Nephron progenitor cell (in vitro differentiated cells): Measurements from ENCODE around the gene TECPR1.
A peak's percentile ranks its signal among the peaks of the same experiment; 100 is the strongest.

Experiments used
- DNase-seq: peaks from one replicate; pipeline ENCODE4 v3.0.0; 2021
- H3K27ac Mint-ChIP-seq: 2 replicates; pipeline ENCODE4 v1.8.0; 2021; ENCODE audit warnings: mild to moderate bottlenecking, moderate library complexity, mixed read lengths
- H3K27me3 Mint-ChIP-seq: 2 replicates; pipeline ENCODE4 v1.8.0; 2021; ENCODE audit warnings: mild to moderate bottlenecking, low read depth, mixed read lengths; ENCODE audit not compliant: poor library complexity
- H3K36me3 Mint-ChIP-seq: 2 replicates; pipeline ENCODE4 v1.8.0; 2021; ENCODE audit warnings: low read depth, mixed read lengths
- H3K4me1 Mint-ChIP-seq: 2 replicates; pipeline ENCODE4 v1.8.0; 2021; ENCODE audit warnings: mixed read lengths
- H3K4me3 Mint-ChIP-seq: 2 replicates; pipeline ENCODE4 v1.8.0; 2021; ENCODE audit warnings: mild to moderate bottlenecking, moderate library complexity, mixed read lengths
- H3K9me3 Mint-ChIP-seq: 2 replicates; pipeline ENCODE4 v1.8.0; 2021; ENCODE audit warnings: mild to moderate bottlenecking, moderate library complexity, mixed read lengths
- TF ChIP-seq, protein P1 (sequence below): fragments of 200-600 bp; sonication (generic); IDR thresholded peaks from 2 replicates; pipeline ENCODE4 v1.5.0; 2021; ENCODE audit warnings: antibody characterized with exemption

Gene TECPR1

GRCh38 chr7:98189559-98189958 lies 62.5 kb downstream of the TECPR1 start:
- TF ChIP-seq, protein P1, sequence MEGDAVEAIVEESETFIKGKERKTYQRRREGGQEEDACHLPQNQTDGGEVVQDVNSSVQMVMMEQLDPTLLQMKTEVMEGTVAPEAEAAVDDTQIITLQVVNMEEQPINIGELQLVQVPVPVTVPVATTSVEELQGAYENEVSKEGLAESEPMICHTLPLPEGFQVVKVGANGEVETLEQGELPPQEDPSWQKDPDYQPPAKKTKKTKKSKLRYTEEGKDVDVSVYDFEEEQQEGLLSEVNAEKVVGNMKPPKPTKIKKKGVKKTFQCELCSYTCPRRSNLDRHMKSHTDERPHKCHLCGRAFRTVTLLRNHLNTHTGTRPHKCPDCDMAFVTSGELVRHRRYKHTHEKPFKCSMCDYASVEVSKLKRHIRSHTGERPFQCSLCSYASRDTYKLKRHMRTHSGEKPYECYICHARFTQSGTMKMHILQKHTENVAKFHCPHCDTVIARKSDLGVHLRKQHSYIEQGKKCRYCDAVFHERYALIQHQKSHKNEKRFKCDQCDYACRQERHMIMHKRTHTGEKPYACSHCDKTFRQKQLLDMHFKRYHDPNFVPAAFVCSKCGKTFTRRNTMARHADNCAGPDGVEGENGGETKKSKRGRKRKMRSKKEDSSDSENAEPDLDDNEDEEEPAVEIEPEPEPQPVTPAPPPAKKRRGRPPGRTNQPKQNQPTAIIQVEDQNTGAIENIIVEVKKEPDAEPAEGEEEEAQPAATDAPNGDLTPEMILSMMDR, result no peak
- Mint-ChIP-seq H3K27ac (no peak overlapping the region), H3K4me1 (no peaks in the 10 kb centered on the region), H3K9me3 (peaks cover under 1% of the 10 kb centered on the region), H3K36me3 (peaks cover 67% of the 10 kb centered on the region), H3K4me3 (no peak overlapping the region), H3K27me3 (peaks cover 2% of the 10 kb centered on the region)
- no peak for DNase-seq

DNA sequence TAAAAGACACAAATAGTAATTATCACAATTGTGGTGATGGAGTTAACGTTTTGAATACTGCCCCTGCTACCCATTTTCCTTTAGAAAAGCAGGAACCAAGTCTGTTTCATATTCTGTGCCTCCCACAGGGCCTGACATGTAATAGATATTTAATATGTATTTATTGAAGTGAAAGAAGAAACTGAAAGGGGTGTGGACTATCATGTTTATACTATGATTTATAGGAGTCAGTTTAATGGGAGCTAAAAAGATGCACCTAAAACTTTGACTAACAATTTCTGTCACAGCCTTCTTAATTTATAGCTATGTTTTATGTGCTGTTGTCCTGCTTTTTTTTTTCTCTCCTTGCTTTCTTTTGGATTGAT lies 64.9 kb downstream of the TECPR1 start:
- Mint-ChIP-seq H3K4me1 (no peaks in the 10 kb centered on the region), H3K27me3 (no peaks in the 10 kb centered on the region), H3K36me3 (peaks cover 76% of the 10 kb centered on the region), H3K9me3 (peaks cover 15% of the 10 kb centered on the region), H3K4me3 (no peak overlapping the region), H3K27ac (no peak overlapping the region)
- no peak for DNase-seq
- TF ChIP-seq, protein P1, result no peak

- Mint-ChIP-seq H3K36me3 (peaks cover 76% of the 10 kb centered on the region), H3K27me3 (no peaks in the 10 kb centered on the region), H3K4me3 (no peak overlapping the region), H3K4me1 (no peaks in the 10 kb centered on the region), H3K9me3 (peaks cover 15% of the 10 kb centered on the region), H3K27ac (peak overlapping the region; percentile 30)
- DNase-seq, result no peak
- TF ChIP-seq, protein P1, result no peak
Measured at GRCh38 chr7:98186452-98187137, 65.4 kb downstream of the TECPR1 start.

- no peak for DNase-seq
- Mint-ChIP-seq H3K9me3 (peaks cover 15% of the 10 kb centered on the region), H3K27me3 (no peaks in the 10 kb centered on the region), H3K4me3 (no peak overlapping the region), H3K36me3 (peaks cover 77% of the 10 kb centered on the region), H3K27ac (no peak overlapping the region), H3K4me1 (no peaks in the 10 kb centered on the region)
- TF ChIP-seq, protein P1, result no peak
Measured at GRCh38 chr7:98185101-98185500, 66.9 kb downstream of the TECPR1 start.

- H3K36me3 Mint-ChIP-seq, result peaks cover 41% of the 10 kb centered on the region
- no peaks in the 10 kb centered on the region for H3K27me3 Mint-ChIP-seq
- H3K4me3 Mint-ChIP-seq, result no peak overlapping the region
- DNase-seq, result no peak
- peaks cover 15% of the 10 kb centered on the region for H3K9me3 Mint-ChIP-seq
- no peak overlapping the region for H3K27ac Mint-ChIP-seq
- H3K4me1 Mint-ChIP-seq, result no peaks in the 10 kb centered on the region
- TF ChIP-seq, protein P1, result no peak
Measured at GRCh38 chr7:98180751-98181150, 71.3 kb downstream of the TECPR1 start.
